Peyer's patch (tissue), 4 donors: ENCODE results near the gene TFCP2L1.

Experiments used
- CTCF ChIP-seq, 6 experiments: fragments of 450-650 bp in 4 of 6; fragments of 200-600 bp in 2 of 6; sonication (generic) in 1 of 6; IDR thresholded peaks; one replicate each; pipeline ENCODE4 v1.5.1; 2017 to 2019; ENCODE audit warnings: antibody characterized with exemption in 6 of 6, mild to moderate bottlenecking in 3 of 6, moderate library complexity in 1 of 6
- POLR2A ChIP-seq, 2 donors: fragments of 450-650 bp; IDR thresholded peaks; one replicate each; pipeline ENCODE4 v1.5.1; 2017; ENCODE audit warnings: antibody characterized with exemption in 2 of 2, mild to moderate bottlenecking in 2 of 2, moderate library complexity in 2 of 2

- no peak for TF ChIP-seq CTCF (IDR thresholded peaks at IDR 0.05)
- TF ChIP-seq POLR2A (IDR thresholded peaks at IDR 0.05), result no peak
Observed at GRCh38 chr2:121173806-121174205, 111.2 kb downstream of the TFCP2L1 start.
